IPS-18a (cell line): ENCODE measurements around the gene WARS2.

Source experiments
- H3K27ac ChIP-seq: one replicate; pipeline ENCODE4 v1.5.1; 2013; ENCODE audit warnings: low read length
- H3K27me3 ChIP-seq: one replicate; pipeline ENCODE4 v1.6.1; 2013; ENCODE audit warnings: mild to moderate bottlenecking, low read length; ENCODE audit not compliant: control insufficient read depth, insufficient read depth
- H3K36me3 ChIP-seq: one replicate; pipeline ENCODE4 v1.6.1; 2013; ENCODE audit warnings: low read depth, low read length; ENCODE audit not compliant: control insufficient read depth
- H3K4me1 ChIP-seq: one replicate; pipeline ENCODE4 v1.6.1; 2013; ENCODE audit warnings: low read depth, low read length; ENCODE audit not compliant: control insufficient read depth
- H3K4me3 ChIP-seq: one replicate; pipeline ENCODE4 v1.5.1; 2013; ENCODE audit warnings: low read length
- H3K9ac ChIP-seq: one replicate; pipeline ENCODE4 v1.6.1; 2013; ENCODE audit warnings: mild to moderate bottlenecking, low read length, moderate library complexity
- H3K9me3 ChIP-seq: one replicate; pipeline ENCODE4 v1.6.1; 2013; ENCODE audit warnings: low read depth, low read length; ENCODE audit not compliant: control insufficient read depth

The WARS2 gene

GRCh38 chr1:119052267-119052666 is 88.2 kb downstream of the WARS2 start:
- Histone ChIP-seq H3K27ac (no peak overlapping the region), H3K27me3 (no peaks in the 10 kb centered on the region), H3K4me1 (no peaks in the 10 kb centered on the region), H3K9ac (no peak overlapping the region), H3K9me3 (no peaks in the 10 kb centered on the region), H3K36me3 (no peaks in the 10 kb centered on the region), H3K4me3 (no peak overlapping the region)

- Histone ChIP-seq H3K27ac (no peak overlapping the region), H3K4me3 (no peak overlapping the region), H3K27me3 (no peaks in the 10 kb centered on the region), H3K36me3 (no peaks in the 10 kb centered on the region), H3K4me1 (no peaks in the 10 kb centered on the region), H3K9me3 (no peaks in the 10 kb centered on the region), H3K9ac (no peak overlapping the region)
Measured at GRCh38 chr1:119048624-119049404, 91.6 kb downstream of the WARS2 start.

GRCh38 chr1:119046785-119047438 is 93.5 kb downstream of the WARS2 start:
- H3K36me3 ChIP-seq: no peaks in the 10 kb centered on the region
- no peak overlapping the region for H3K9ac ChIP-seq

GRCh38 chr1:119046429-119046784 is 94.0 kb downstream of the WARS2 start:
- no peak overlapping the region for H3K27ac ChIP-seq
- no peak overlapping the region for H3K9ac ChIP-seq
- H3K36me3 ChIP-seq: no peaks in the 10 kb centered on the region
- peaks cover 10% of the 10 kb centered on the region for H3K4me1 ChIP-seq
- H3K4me3 ChIP-seq: no peak overlapping the region
- no peaks in the 10 kb centered on the region for H3K9me3 ChIP-seq
- no peaks in the 10 kb centered on the region for H3K27me3 ChIP-seq

More at GRCh38 chr1:119046785-119047438, 93.5 kb downstream of the WARS2 start:
- Histone ChIP-seq H3K27me3 (no peaks in the 10 kb centered on the region), H3K4me1 (peaks cover 10% of the 10 kb centered on the region), H3K9me3 (no peaks in the 10 kb centered on the region), H3K27ac (no peak overlapping the region), H3K4me3 (no peak overlapping the region)

- H3K27ac ChIP-seq: no peak overlapping the region
- no peak overlapping the region for H3K4me3 ChIP-seq
- H3K27me3 ChIP-seq: no peaks in the 10 kb centered on the region
- no peaks in the 10 kb centered on the region for H3K9me3 ChIP-seq
- no peaks in the 10 kb centered on the region for H3K36me3 ChIP-seq
- peaks cover 10% of the 10 kb centered on the region for H3K4me1 ChIP-seq
- H3K9ac ChIP-seq: no peak overlapping the region
Measured at GRCh38 chr1:119045096-119045746, 95.2 kb downstream of the WARS2 start.

GRCh38 chr1:119040906-119041305 is 99.5 kb downstream of the WARS2 start:
- H3K27ac ChIP-seq: no peak overlapping the region
- no peaks in the 10 kb centered on the region for H3K9me3 ChIP-seq
- no peaks in the 10 kb centered on the region for H3K36me3 ChIP-seq
- peaks cover 10% of the 10 kb centered on the region for H3K4me1 ChIP-seq
- H3K27me3 ChIP-seq: no peaks in the 10 kb centered on the region
- H3K4me3 ChIP-seq: no peak overlapping the region
- H3K9ac ChIP-seq: no peak overlapping the region

GRCh38 chr1:119040489-119040888 is 100.0 kb downstream of the WARS2 start:
- no peaks in the 10 kb centered on the region for H3K27me3 ChIP-seq
- H3K36me3 ChIP-seq: no peaks in the 10 kb centered on the region
- no peak overlapping the region for H3K27ac ChIP-seq
- H3K9me3 ChIP-seq: no peaks in the 10 kb centered on the region
- no peak overlapping the region for H3K4me3 ChIP-seq
- H3K4me1 ChIP-seq: peaks cover 10% of the 10 kb centered on the region
- no peak overlapping the region for H3K9ac ChIP-seq

GRCh38 chr1:119038363-119038762 is 102.1 kb downstream of the WARS2 start:
- Histone ChIP-seq H3K27me3 (no peaks in the 10 kb centered on the region), H3K4me1 (peaks cover 7% of the 10 kb centered on the region), H3K36me3 (no peaks in the 10 kb centered on the region), H3K27ac (no peak overlapping the region), H3K9me3 (no peaks in the 10 kb centered on the region), H3K9ac (no peak overlapping the region), H3K4me3 (no peak overlapping the region)

- no peaks in the 10 kb centered on the region for H3K4me1 ChIP-seq
- no peaks in the 10 kb centered on the region for H3K27me3 ChIP-seq
- no peaks in the 10 kb centered on the region for H3K36me3 ChIP-seq
- H3K9ac ChIP-seq: no peak overlapping the region
- no peak overlapping the region for H3K4me3 ChIP-seq
- H3K9me3 ChIP-seq: no peaks in the 10 kb centered on the region
- H3K27ac ChIP-seq: no peak overlapping the region
Measured at GRCh38 chr1:119034359-119034758, 106.1 kb downstream of the WARS2 start.

- Histone ChIP-seq H3K27me3 (no peaks in the 10 kb centered on the region), H3K27ac (no peak overlapping the region), H3K9ac (no peak overlapping the region), H3K4me1 (no peaks in the 10 kb centered on the region), H3K36me3 (no peaks in the 10 kb centered on the region), H3K9me3 (no peaks in the 10 kb centered on the region), H3K4me3 (no peak overlapping the region)
Measured at GRCh38 chr1:119032986-119033385, 107.5 kb downstream of the WARS2 start.

- Histone ChIP-seq H3K36me3 (no peaks in the 10 kb centered on the region), H3K27ac (no peak overlapping the region), H3K9ac (no peak overlapping the region), H3K27me3 (no peaks in the 10 kb centered on the region), H3K4me1 (no peaks in the 10 kb centered on the region), H3K4me3 (no peak overlapping the region), H3K9me3 (no peaks in the 10 kb centered on the region)
Measured at GRCh38 chr1:119027759-119028158, 112.7 kb downstream of the WARS2 start.
